OCI-LY3 (cell line): ENCODE results near the gene CCR9.

Source experiments
- CTCF ChIP-seq: fragments of 200-600, 300-600 bp; sonication (generic); IDR thresholded peaks from 2 replicates; pipeline ENCODE4 v1.5.1; 2014; ENCODE audit warnings: antibody characterized with exemption, low read length, low read depth
- EZH2phosphoT487 ChIP-seq: fragments of 200-600 bp; shearing (Covaris generic); IDR thresholded peaks from 2 replicates; pipeline ENCODE4 v1.6.1; 2018; ENCODE audit warnings: antibody characterized with exemption, mixed run types, low read depth

DNA sequence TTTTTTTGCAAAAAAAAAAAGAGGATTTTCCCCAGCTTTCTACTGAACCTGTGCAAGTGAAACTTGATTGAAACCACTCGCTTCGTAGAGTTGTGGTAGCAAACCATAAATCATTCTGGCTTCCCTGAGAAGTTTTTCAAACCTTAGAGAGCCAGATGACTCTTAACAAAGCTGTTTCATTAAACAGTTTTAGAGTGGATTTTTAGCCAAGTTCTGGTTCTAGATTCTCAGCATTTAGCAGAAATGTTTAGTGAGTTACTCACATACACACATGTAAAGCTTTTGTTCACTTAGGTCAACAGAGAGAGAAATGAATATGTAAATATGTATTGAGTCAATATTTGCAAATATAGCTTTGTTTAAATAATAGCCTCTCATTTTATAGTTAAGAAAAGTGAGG lies 18.1 kb upstream of the CCR9 start:
- TF ChIP-seq CTCF: no peak
- no peak for TF ChIP-seq EZH2phosphoT487
